ENCODE measurements around the gene KCTD1. TPM values are rescaled to one million over a fixed set of nuclear protein-coding genes. Genes with fewer than 3 reads are reported as not detected.

The KCTD1 gene
- total and polyA plus RNA-seq, 8 donors, result 12.1 to 21.7 (median 16.8) TPM

GRCh38 chr18:26526966-26527234 lies 21.5 kb downstream of the KCTD1 start:
- DNase-seq (no peak), ATAC-seq (no peak)
- Histone ChIP-seq H3K36me3 (no peaks in the 10 kb centered on the region), H3K27ac (no peak overlapping the region), H3K4me1 (no peaks in the 10 kb centered on the region), H3K4me3 (no peak overlapping the region), H3K9me3 (no peaks in the 10 kb centered on the region), H3K27me3 (no peaks in the 10 kb centered on the region)
- intact Hi-C loops (cut with DNase I), result no loop called here
- TF ChIP-seq CTCF (IDR thresholded peaks at IDR 0.05), result no peak

- Histone ChIP-seq H3K36me3 (no peaks in the 10 kb centered on the region), H3K4me1 (no peaks in the 10 kb centered on the region), H3K4me3 (no peak overlapping the region), H3K27ac (no peak overlapping the region), H3K9me3 (no peaks in the 10 kb centered on the region), H3K27me3 (no peaks in the 10 kb centered on the region)
- ATAC-seq, result no peak
- intact Hi-C loops (cut with DNase I), result no loop called here
- TF ChIP-seq CTCF (IDR thresholded peaks at IDR 0.05), result no peak
- DNase-seq, result no peak
Observed at GRCh38 chr18:26526128-26526965, 22.0 kb downstream of the KCTD1 start.

GRCh38 chr18:26524504-26525351 lies 23.6 kb downstream of the KCTD1 start:
- Histone ChIP-seq H3K4me1 (no peaks in the 10 kb centered on the region), H3K4me3 (no peak overlapping the region), H3K36me3 (no peaks in the 10 kb centered on the region), H3K9me3 (no peaks in the 10 kb centered on the region), H3K27me3 (no peaks in the 10 kb centered on the region), H3K27ac (no peak overlapping the region)
- TF ChIP-seq CTCF (IDR thresholded peaks at IDR 0.05), result no peak
- intact Hi-C loops (cut with DNase I), result no loop called here
- no peak for DNase-seq
- no peak for ATAC-seq

GRCh38 chr18:26524002-26524401 lies 24.4 kb downstream of the KCTD1 start:
- Histone ChIP-seq H3K27ac (no peak overlapping the region), H3K27me3 (no peaks in the 10 kb centered on the region), H3K9me3 (no peaks in the 10 kb centered on the region), H3K4me1 (no peaks in the 10 kb centered on the region), H3K36me3 (no peaks in the 10 kb centered on the region), H3K4me3 (no peak overlapping the region)
- DNase-seq, result no peak
- no peak for TF ChIP-seq CTCF (IDR thresholded peaks at IDR 0.05)
- ATAC-seq, result no peak
- intact Hi-C loops (cut with DNase I), result no loop called here

- TF ChIP-seq CTCF (IDR thresholded peaks at IDR 0.05), result no peak
- H3K27ac ChIP-seq, result no peak overlapping the region
- H3K27me3 ChIP-seq, result no peaks in the 10 kb centered on the region
- H3K4me3 ChIP-seq, result no peak overlapping the region
- no peaks in the 10 kb centered on the region for H3K36me3 ChIP-seq
- ATAC-seq, result no peak
- no peak for DNase-seq
- H3K4me1 ChIP-seq, result no peaks in the 10 kb centered on the region
- no peaks in the 10 kb centered on the region for H3K9me3 ChIP-seq
- intact Hi-C loops (cut with DNase I), result no loop called here
Observed at GRCh38 chr18:26521617-26522016, 26.7 kb downstream of the KCTD1 start.

All from left lung (tissue), 10 donors.